GM18505 (cell line): ENCODE results near the gene DOCK1.

ENCODE experiments used
- ATAC-seq: cut with Tn5 transposase; IDR thresholded peaks from one replicate; pipeline ENCODE4 v1.9.1; 2021; ENCODE audit not compliant: unreplicated experiment
- POLR2A ChIP-seq: IDR thresholded peaks from 4 replicates; pipeline ENCODE4 v1.6.1; 2011; ENCODE audit warnings: borderline replicate concordance; ENCODE audit not compliant: insufficient read depth, insufficient read length; ENCODE audit errors: extremely low read depth

The DOCK1 gene

DNA sequence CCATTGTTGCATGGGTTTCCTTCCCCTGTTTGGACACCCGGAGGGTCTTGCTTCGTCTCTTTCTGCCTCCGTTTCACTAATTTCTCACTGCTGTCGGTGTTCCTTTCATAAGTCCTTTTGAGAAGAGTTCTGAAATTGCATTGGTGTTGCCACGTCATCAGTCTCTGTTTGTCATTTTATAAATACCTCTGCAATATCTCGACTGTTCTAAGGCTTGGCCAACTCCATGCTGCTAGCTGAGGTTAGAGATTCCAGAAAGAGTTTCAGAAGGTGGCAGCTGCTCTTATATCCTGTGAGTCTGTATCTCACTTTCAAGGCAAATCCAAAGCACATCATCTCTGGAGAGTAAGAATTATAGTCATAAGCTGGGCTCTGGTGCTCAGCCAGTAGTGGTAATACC lies 439.1 kb downstream of the DOCK1 start:
- ATAC-seq: no peak
- TF ChIP-seq POLR2A: no peak

DNA sequence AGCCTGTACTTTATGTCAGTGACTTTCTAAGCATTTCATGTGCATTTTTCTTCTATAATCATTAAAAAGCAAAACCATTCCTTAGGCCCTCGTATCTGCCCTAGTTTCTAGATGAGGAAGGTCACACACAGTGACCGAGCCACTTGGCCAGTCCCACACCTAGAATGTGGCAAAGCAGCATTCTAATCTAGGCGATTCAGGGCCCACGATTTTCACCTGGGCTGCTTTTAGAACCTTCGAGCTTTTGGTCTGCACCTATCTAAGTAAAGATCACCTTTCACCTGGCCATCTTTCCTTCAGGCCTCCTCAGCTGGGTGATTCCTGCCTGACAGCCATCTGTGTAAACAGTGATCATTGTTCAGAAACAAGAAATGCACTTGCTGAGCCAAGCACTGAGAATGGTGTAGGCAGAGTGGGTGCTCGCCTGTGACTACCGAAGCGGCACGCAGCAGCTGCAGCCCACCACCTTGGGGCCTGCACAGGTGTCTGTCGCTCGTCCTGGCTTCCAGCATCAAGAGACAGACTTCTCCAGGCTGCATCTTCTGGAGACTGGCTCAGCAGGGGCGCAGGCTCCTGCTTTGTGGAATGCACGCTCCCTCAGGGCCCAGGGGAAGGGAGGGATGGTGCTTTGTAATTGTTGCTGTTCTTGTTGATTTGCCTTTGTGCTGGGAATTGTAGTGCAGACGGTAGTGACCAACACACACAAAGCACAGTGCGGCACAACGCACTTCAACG lies 440.2 kb downstream of the DOCK1 start:
- TF ChIP-seq POLR2A: no peak
- no peak for ATAC-seq

DNA sequence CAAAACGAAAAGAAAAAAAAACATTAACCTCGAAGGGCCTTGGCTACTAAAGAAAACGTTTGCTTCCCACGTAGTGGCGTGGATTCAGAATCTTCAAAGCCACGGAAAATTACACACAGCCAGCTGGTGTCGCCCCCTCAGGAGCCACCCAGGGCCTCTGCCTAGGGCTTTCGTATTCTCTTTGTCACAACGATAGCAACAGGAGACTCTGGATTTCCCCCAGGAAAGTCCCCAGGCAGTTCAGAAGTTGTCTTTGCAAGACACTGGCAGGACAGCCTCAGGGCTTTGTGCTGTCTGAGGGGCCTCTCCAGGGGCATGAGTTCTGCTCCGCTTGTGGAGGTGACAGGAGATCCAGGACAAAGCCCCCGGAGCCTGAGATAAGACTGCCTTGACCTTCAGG lies 441.4 kb downstream of the DOCK1 start:
- TF ChIP-seq POLR2A: no peak

DNA sequence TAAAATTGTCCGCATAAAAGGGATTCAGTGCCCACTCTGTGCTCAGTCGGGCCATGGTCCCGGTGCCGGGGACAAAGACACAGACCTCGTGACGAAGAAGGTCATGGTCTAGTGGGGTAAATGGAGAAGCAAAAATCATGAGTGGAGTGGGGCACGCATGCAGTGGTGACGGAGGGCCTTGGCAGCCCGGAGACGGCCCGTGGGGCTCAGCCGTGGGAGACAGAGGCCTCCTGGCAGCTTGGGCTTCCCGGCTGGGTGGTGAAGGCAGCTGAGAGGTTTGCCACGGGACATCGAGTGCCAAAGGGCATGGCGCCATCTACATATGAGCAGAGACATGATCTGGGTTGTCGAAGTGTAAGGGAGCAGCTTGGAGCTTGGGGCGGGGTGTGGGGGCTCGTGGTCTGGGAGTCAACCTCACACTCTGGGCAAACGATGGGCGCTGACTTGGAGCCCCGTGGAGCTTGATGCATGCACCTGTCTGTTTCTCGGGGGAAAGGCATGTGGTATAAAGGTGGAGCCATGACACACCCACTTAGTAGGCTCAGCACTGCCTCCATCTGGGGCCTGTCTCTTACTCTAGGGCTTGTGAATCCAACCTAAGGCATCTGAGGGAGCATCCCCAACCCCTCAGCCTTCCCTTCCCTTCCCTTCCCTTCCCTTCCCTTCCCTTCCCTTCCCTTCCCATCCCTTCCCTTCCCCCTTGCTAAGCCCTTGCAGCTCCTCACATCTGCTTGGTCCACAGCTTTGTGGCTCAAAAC lies 442.2 kb downstream of the DOCK1 start:
- TF ChIP-seq POLR2A: no peak
- ATAC-seq: no peak

More for the DNA sequence above, 441.4 kb downstream of the DOCK1 start:
- ATAC-seq: no peak

DNA sequence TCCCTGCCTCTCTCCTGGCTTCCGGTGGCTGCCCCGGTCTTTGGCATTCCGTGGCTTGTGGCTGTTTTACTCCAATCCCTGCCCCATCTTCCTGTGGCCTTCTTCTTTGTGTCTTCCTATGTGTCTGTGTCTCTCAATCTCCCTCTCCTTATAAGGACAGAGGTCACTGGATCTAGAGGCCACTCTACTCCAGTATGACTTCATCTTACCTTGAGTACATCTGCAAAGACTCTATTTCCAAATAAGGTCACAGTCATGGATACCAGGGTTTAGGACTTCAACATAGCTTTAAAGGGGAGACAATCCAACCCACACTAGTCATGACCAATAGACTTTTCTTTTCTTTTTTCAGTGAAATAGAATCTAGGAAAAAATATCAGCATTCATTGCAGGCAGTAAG lies 444.5 kb downstream of the DOCK1 start:
- ATAC-seq: no peak

DNA sequence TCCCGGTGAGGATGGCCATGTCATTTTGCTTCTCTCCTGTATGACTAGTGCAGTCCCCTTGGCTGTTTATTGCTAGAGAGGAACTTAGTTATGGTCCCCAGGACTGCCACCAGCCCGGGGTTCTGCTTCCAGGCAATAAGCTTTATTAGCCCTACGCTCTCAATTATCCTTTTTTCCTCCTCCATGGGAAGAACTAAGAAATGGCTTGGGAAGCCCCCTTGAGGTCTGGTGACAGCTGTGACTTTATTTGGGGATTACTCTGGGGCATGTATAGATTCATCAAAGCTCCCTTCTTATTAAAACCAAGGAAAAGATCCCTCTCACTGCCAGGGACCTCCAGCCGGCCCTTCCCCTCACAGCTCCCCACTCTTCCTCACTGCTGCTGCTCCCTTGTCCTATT lies 446.3 kb downstream of the DOCK1 start:
- TF ChIP-seq POLR2A: no peak
- ATAC-seq: no peak

More for the DNA sequence above, 444.5 kb downstream of the DOCK1 start:
- TF ChIP-seq POLR2A: no peak

GRCh38 chr10:127353544-127353943 lies 448.3 kb downstream of the DOCK1 start:
- no peak for TF ChIP-seq POLR2A
- ATAC-seq: no peak

GRCh38 chr10:127354255-127354654 lies 449.0 kb downstream of the DOCK1 start:
- no peak for TF ChIP-seq POLR2A

DNA sequence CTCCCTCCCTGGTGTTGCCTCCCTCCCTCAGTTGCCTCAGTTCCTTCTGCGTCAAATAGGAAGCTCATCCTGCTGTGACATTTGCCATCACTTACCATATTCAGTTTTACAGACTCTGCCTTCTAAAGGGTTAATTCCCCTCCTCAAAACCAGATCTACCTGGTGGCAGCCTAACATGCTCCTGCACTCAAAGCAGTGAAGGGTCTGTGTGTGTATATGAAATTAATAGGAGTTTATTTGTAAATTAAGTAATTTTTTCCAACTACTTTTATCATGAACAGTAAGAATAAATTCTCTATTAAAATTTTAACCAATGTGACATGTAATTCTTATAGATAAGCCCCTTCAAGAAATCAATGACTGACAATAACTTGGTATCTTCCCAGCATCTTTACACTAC lies 449.8 kb downstream of the DOCK1 start:
- ATAC-seq: no peak
- no peak for TF ChIP-seq POLR2A

More at GRCh38 chr10:127354255-127354654, 449.0 kb downstream of the DOCK1 start:
- ATAC-seq: no peak

DNA sequence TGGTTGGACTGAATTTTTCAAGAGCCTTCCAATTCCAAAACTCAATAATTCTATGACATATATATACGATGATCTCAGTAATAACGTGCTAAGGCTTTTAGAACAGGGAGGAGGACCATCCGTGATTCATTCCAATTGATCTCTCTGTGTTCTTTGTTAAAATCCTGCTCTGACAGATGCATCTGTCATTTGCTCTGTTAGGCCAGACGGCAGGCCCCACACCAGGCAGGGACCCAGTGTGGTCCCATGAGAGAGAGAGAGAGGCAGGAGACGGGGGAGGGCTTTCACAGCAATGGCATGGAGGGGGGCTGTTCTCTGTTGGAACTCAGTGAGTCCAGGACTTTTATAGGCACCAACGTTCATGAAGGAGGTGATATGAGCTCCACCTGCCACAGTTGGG lies 451.1 kb downstream of the DOCK1 start:
- ATAC-seq: no peak

GRCh38 chr10:127357265-127357664 lies 452.0 kb downstream of the DOCK1 start:
- no peak for TF ChIP-seq POLR2A
- ATAC-seq: no peak

More for the DNA sequence above, 451.1 kb downstream of the DOCK1 start:
- TF ChIP-seq POLR2A: no peak

DNA sequence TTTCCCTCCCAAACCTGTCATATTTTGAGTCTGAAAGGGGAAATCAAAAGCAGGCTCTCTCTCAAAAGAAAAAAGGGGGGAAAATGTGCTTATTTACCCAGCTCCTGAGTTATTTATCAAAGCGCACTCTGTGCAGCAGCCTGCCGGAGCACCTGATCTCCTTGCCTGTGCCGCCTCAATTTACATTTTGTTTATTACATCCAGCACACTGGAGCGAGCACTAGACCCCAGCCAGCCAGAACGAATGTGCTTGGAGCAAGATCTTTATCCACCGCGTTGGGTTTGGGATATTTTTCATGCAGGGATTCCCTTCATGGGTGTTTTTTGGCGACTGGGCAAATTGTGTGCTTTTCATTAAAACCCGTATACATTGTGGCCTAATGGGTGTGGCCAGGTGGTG lies 453.1 kb downstream of the DOCK1 start:
- TF ChIP-seq POLR2A: no peak
- ATAC-seq: no peak

- ATAC-seq: no peak
- TF ChIP-seq POLR2A: no peak
Observed at GRCh38 chr10:127364034-127364433, 458.8 kb downstream of the DOCK1 start.

DNA sequence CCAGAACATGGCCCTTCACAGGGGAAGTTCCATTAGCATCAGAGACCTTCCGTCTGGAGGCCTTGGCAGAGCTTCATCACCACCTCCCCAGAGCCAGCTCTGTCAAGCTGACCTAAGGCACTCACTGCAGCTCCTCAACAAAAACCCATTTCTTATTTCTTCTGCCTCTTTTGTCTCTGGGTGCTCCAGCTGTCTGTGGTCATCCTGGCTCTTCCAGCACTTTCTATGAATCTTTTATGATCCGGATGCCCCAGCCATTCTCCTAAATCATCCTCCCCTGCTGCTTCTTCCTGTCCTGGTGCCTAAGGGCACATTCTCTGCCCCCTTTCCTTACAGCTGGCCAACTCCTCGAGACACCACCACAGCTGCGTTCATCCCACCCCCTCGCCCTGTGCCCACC lies 462.9 kb downstream of the DOCK1 start:
- no peak for ATAC-seq
- TF ChIP-seq POLR2A: no peak
